OCI-LY1 (cell line): Measurements from ENCODE around the gene TBX18.

Source experiments
- H2AFZ ChIP-seq: fragments of 200-600 bp; sonication (generic), shearing (Covaris generic); 2 replicates; pipeline ENCODE4 v1.6.0; 2014; ENCODE audit warnings: antibody characterized with exemption, mild to moderate bottlenecking, low read length
- H3F3A ChIP-seq: fragments of 200-600 bp; sonication (generic), shearing (Covaris generic); 2 replicates; pipeline ENCODE4 v1.6.0; 2014; ENCODE audit warnings: mild to moderate bottlenecking, antibody characterized with exemption, low read length, moderate library complexity; ENCODE audit not compliant: insufficient read depth
- H3K27ac ChIP-seq: fragments of 200-600 bp; sonication (generic); 2 replicates; pipeline ENCODE4 v1.5.1; 2014; ENCODE audit warnings: low read length, mixed run types, mild to moderate bottlenecking, low read depth; ENCODE audit not compliant: poor library complexity, severe bottlenecking
- H3K27me3 ChIP-seq: fragments of 200-600 bp; sonication (generic); 2 replicates; pipeline ENCODE4 v1.6.0; 2014; ENCODE audit warnings: antibody characterized with exemption, mild to moderate bottlenecking, low read length, moderate library complexity; ENCODE audit not compliant: insufficient read depth
- H3K36me3 ChIP-seq: fragments of 200-600 bp; sonication (generic); 2 replicates; pipeline ENCODE4 v1.6.1; 2014; ENCODE audit warnings: mild to moderate bottlenecking, antibody characterized with exemption, low read length, moderate library complexity, mixed read lengths; ENCODE audit not compliant: insufficient read depth
- H3K4me1 ChIP-seq: fragments of 200-600 bp; sonication (generic); 2 replicates; pipeline ENCODE4 v1.5.1; 2014; ENCODE audit warnings: mild to moderate bottlenecking, low read length, moderate library complexity; ENCODE audit not compliant: insufficient read depth, severe bottlenecking
- H3K4me2 ChIP-seq: fragments of 200-600 bp; sonication (generic), shearing (Covaris generic); 2 replicates; pipeline ENCODE4 v1.6.1; 2014; ENCODE audit warnings: low read length
- H3K4me3 ChIP-seq: fragments of 200-600 bp; sonication (generic); 2 replicates; pipeline ENCODE4 v1.5.1; 2014; ENCODE audit warnings: low read length, low read depth, mild to moderate bottlenecking, mixed read lengths; ENCODE audit not compliant: poor library complexity, severe bottlenecking
- H3K79me2 ChIP-seq: fragments of 200-600 bp; shearing (Covaris generic); 2 replicates; pipeline ENCODE4 v1.6.1; 2016; ENCODE audit warnings: mixed run types, low read length, mixed read lengths; ENCODE audit not compliant: insufficient read depth
- H3K9ac ChIP-seq: fragments of 200-600 bp; sonication (generic), shearing (Covaris generic); 2 replicates; pipeline ENCODE4 v1.6.1; 2014; ENCODE audit warnings: mild to moderate bottlenecking, low read length, mixed read lengths
- H3K9me2 ChIP-seq: fragments of 200-600 bp; sonication (generic), shearing (Covaris generic); 2 replicates; pipeline ENCODE4 v1.6.1; 2014; ENCODE audit warnings: low read depth, mild to moderate bottlenecking, low read length, mixed read lengths
- H3K9me3 ChIP-seq: fragments of 200-600 bp; shearing (Covaris generic); 2 replicates; pipeline ENCODE4 v1.6.1; 2014; ENCODE audit warnings: low read length, mixed read lengths
- H4K20me1 ChIP-seq: fragments of 200-600 bp; sonication (generic), shearing (Covaris generic); 2 replicates; pipeline ENCODE4 v1.6.0; 2016; ENCODE audit warnings: mild to moderate bottlenecking, low read length; ENCODE audit not compliant: insufficient read depth
- CTCF ChIP-seq: fragments of 200-600 bp; sonication (generic), shearing (Covaris generic); IDR thresholded peaks from 2 replicates; pipeline ENCODE4 v1.5.1; 2017; ENCODE audit warnings: mild to moderate bottlenecking, antibody characterized with exemption, low read length, moderate library complexity, mixed read lengths
- EZH2 ChIP-seq: fragments of 200-600 bp; sonication (generic), shearing (Covaris generic); IDR thresholded peaks from 2 replicates; pipeline ENCODE4 v1.8.0; 2017; ENCODE audit warnings: borderline replicate concordance, mixed run types, mild to moderate bottlenecking, antibody characterized with exemption, low read length, moderate library complexity, mixed read lengths

The TBX18 gene

DNA sequence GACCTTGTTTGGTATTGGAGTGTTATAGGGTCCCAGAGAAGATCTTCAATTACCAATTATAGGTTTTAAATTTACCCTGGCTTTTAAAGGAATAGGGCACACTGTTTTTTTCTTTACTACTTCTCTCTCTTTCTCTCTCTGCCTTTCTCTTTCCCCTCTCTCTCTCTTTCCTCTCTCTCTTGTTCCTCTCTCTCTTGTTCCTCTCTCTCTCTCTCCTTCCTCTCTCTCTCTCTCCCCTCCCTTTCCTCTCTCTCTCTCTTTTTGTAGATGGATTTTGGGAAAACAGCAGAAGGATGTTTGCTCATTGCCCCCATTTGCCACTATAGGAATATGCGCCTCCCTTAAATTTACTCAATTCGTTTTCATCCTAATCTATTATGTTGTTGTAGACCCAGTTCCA lies 45.2 kb downstream of the TBX18 start:
- no peak overlapping the region for H3K27ac ChIP-seq
- no peak overlapping the region for H2AFZ ChIP-seq
- H3K36me3 ChIP-seq = no peaks in the 10 kb centered on the region
- no peaks in the 10 kb centered on the region for H3F3A ChIP-seq
- H3K9me3 ChIP-seq = no peaks in the 10 kb centered on the region
- TF ChIP-seq CTCF (no peak), EZH2 (no peak)
- no peak overlapping the region for H3K9ac ChIP-seq
- H3K4me1 ChIP-seq = no peaks in the 10 kb centered on the region
- no peaks in the 10 kb centered on the region for H3K27me3 ChIP-seq
- no peaks in the 10 kb centered on the region for H3K79me2 ChIP-seq
- no peaks in the 10 kb centered on the region for H3K9me2 ChIP-seq
- H3K4me2 ChIP-seq = no peak overlapping the region
- no peaks in the 10 kb centered on the region for H4K20me1 ChIP-seq
- H3K4me3 ChIP-seq = no peak overlapping the region

DNA sequence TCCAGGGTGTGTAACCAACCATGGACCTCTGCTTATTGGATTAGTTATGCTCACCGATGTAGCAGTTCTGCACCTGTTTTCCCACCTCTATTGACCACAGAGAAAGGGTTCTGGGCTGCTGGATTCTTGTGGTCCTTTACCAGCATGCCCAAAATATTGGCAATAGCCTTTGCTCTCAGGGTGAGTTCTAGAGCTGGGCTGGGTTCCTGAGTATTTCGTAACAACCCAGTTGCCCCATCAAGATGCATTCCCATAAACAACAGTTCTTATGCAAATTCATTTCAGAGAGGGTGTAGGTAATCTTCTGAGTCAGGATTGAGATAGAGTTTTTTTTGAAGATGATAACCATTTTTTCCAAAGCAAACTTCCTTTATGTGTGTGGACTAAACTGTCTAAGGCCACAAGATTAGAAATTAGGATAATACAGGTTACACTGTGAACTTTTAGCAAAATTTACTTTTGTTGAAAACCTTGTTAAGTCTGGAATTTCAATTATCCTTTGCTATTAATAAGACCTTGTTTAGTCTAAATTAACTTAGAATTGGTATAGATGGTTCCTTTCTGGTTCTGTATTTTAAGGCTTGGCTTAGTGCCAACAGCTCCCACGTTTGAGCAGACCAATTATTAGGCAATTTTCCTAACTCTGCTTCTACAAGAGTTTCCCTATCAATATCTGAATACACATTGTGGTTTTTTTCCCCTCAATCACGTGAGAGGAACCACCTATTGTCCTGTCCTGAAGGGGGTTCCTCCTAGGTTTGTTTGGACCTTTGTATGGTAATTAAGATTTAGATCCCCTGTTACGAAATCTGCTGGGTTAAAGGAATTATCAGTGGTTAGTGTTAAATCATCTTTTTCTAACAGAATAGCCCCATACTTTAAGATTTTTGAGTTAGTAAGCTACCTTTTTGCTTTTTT lies 46.1 kb downstream of the TBX18 start:
- Histone ChIP-seq H3F3A (no peaks in the 10 kb centered on the region), H4K20me1 (no peaks in the 10 kb centered on the region), H3K4me2 (no peak overlapping the region), H3K27ac (no peak overlapping the region), H3K4me3 (no peak overlapping the region), H3K9ac (no peak overlapping the region), H3K4me1 (no peaks in the 10 kb centered on the region), H3K9me3 (no peaks in the 10 kb centered on the region), H3K9me2 (no peaks in the 10 kb centered on the region), H2AFZ (no peak overlapping the region), H3K27me3 (no peaks in the 10 kb centered on the region), H3K79me2 (no peaks in the 10 kb centered on the region), H3K36me3 (no peaks in the 10 kb centered on the region)
- TF ChIP-seq EZH2 = no peak
- no peak for TF ChIP-seq CTCF

DNA sequence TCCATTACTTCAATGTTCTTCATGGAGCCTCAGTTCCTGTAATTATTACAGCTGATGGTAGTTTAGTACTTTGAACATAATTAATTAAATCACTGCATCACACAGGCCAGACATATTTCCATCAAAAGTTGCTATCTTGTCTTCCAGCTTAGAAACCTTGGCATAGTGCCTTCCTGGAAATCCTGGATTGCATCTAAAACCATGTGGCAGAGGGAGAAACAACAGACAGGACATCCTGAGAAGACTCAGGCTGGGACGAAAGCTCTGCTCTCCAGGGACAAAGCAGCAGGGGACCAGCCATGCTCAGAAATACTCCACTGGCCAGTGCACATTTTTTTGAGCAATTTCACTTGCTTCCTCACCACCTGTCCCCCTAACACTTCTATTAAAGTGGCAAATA lies 55.3 kb downstream of the TBX18 start:
- no peak overlapping the region for H3K4me3 ChIP-seq
- H3F3A ChIP-seq = no peaks in the 10 kb centered on the region
- H3K4me1 ChIP-seq = no peaks in the 10 kb centered on the region
- no peak overlapping the region for H2AFZ ChIP-seq
- H3K79me2 ChIP-seq = no peaks in the 10 kb centered on the region
- H3K27me3 ChIP-seq = no peaks in the 10 kb centered on the region
- no peaks in the 10 kb centered on the region for H4K20me1 ChIP-seq
- H3K36me3 ChIP-seq = no peaks in the 10 kb centered on the region
- H3K9me2 ChIP-seq = no peaks in the 10 kb centered on the region
- H3K4me2 ChIP-seq = no peak overlapping the region
- H3K9me3 ChIP-seq = no peaks in the 10 kb centered on the region
- no peak overlapping the region for H3K27ac ChIP-seq
- no peak overlapping the region for H3K9ac ChIP-seq
- TF ChIP-seq CTCF = no peak
- no peak for TF ChIP-seq EZH2
